ENCODE measurements around the gene BABAM2.

DNA sequence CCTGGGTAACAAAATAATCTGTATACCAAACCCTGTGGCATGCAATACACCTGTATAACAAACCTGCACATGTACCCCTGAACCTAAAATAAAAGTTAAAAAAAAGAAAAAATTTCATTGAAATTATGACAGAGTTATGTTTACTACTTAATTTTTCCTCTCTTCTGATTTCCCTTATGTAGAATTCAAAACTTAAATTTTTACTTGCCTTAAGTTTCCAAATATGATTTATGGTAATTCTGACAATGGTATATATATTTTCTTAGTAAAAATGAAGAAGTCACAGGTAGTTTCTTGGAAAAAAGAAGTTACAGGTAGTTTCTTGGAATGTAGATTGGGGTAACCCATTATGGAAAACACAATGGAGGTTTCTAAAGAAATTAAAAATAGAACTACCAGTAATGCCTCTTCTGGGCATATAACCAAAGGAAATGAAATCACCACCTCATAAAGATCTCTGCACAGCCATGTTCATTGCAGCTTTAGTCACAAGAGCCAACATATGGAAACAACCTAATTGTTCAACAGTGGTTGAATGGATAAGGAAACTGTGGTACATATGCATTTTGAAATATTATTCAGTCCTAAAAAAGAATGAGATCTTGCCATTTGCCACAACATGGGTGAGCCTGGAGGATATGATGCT is 164.9 kb downstream of the BABAM2 start:
- TF ChIP-seq, protein P1, sequence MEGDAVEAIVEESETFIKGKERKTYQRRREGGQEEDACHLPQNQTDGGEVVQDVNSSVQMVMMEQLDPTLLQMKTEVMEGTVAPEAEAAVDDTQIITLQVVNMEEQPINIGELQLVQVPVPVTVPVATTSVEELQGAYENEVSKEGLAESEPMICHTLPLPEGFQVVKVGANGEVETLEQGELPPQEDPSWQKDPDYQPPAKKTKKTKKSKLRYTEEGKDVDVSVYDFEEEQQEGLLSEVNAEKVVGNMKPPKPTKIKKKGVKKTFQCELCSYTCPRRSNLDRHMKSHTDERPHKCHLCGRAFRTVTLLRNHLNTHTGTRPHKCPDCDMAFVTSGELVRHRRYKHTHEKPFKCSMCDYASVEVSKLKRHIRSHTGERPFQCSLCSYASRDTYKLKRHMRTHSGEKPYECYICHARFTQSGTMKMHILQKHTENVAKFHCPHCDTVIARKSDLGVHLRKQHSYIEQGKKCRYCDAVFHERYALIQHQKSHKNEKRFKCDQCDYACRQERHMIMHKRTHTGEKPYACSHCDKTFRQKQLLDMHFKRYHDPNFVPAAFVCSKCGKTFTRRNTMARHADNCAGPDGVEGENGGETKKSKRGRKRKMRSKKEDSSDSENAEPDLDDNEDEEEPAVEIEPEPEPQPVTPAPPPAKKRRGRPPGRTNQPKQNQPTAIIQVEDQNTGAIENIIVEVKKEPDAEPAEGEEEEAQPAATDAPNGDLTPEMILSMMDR (IDR thresholded peaks at IDR 0.05; ENCODE audit: low read depth, low read length): no peak
- TF ChIP-seq, protein P2, sequence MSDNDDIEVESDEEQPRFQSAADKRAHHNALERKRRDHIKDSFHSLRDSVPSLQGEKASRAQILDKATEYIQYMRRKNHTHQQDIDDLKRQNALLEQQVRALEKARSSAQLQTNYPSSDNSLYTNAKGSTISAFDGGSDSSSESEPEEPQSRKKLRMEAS (IDR thresholded peaks at IDR 0.05; ENCODE audit: low read depth, low read length): no peak
- TF ChIP-seq POLR2A (IDR thresholded peaks at IDR 0.05; ENCODE audit: extremely low read depth, insufficient read length): no peak
- no peak for TF ChIP-seq MYC (IDR thresholded peaks at IDR 0.05; ENCODE audit: low read depth, low read length)
